SK-MEL-5 (cell line): Measurements from ENCODE around the gene NIPBL. TPM values are rescaled to one million over a fixed set of nuclear protein-coding genes. Genes with fewer than 3 reads are reported as not detected.
"Not testable (repeated sequence)": the region's sequence is repeated elsewhere in the genome, so short reads cannot be mapped to it uniquely, and the experiment has no call there.

Experiments
- DNase-seq: peaks from one replicate; pipeline ENCODE4 v3.0.0-alpha.2; 2016; ENCODE audit warnings: low read depth, low spot score
- in situ Hi-C: cut with HindIII; loops from 2 replicates; pipeline ENCODE4 v1.10.0; 2016; ENCODE audit warnings: low sequenced_read_pairs, high pct_unique_total_duplicates, low pct_unique_long_range_greater_than_20kb
- total RNA-seq: library from RNA; depleted of rRNA; stranded (reverse); fragments of >200 nt; shearing (Covaris generic); gene quantifications from 2 replicates; pipeline ENCODE4 v1.2.3, GENCODE V29; 2014

Gene NIPBL
- total RNA-seq, 1 experiment from 2014 or later, result 21.2 TPM

DNA sequence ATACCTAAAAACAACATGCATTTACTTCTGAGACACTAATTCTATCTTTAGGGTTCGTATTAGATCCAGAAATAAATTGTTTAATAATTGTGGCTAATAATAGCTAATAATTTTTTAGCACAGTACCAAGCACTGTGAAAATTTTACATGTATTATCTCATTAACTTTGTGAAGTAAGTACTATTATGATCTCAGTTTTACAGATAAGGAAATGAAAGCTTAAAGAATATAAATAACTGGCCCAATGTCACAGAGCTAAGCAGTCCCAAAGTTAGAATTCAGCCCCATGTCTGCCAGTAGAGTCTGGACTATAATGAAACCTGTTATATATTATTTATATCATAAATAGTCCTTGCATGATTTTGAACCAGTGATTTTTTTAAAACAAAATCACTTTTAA is 163.3 kb downstream of the NIPBL start:
- no peak for DNase-seq
- in situ Hi-C loops, result no loop called here

DNA sequence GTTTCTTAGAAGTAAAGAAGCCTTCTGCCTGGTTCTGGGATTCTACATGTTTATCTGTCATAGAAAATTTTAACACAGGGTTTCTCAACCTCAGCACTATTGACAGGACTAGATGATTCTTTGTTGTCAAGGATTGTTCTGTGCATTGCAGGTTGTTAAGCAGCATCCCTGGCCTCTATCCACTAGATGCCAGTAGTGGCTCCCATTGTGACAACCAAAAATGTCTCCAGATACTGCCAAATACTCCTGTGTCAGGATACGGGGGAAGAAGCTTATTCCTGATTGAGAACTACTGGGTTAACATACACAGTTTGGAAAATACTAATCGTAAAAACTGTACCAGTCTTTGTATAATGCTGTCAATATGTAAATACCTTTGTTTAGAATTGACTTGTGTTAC is 167.1 kb downstream of the NIPBL start:
- in situ Hi-C loops, result no loop called here
- DNase-seq, result peak; percentile 76

DNA sequence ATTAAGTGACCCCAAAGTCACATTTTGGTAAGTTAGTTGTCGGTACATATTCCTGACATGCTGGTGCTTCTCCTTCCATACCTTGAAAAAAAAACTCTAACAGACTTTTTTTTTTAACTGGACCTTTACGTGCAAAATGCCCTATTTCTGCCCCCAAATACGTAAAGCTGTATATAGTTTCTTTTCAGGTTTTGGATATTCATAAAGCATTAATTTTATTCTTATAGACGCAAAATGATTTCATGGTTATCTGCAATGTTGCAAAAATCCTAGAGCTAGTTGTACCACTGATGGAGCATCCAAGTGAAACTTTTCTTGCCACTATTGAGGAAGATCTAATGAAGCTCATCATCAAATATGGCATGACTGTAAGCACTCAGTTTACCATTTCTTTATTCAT is 167.6 kb downstream of the NIPBL start:
- DNase-seq, result no peak
- in situ Hi-C loops, result no loop called here

DNA sequence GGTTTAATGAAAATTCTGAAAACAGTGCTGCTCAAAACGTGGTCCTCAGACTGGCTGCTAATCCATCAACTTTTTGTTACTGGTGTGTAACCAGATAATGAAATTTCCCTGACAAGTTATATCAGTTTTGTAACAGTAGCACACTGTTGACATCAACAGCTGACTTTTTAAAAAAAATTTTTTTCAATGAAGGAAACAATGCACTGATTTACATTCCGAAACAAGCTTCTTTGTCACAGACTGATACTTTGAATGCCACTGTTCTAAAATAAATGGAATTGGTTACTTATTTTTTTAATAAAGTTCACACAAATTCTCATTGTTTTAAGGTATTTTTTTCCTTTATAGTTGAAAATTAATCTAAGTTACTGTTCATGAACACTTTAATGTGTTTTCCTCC is 169.1 kb downstream of the NIPBL start:
- DNase-seq, result peak; percentile 77
- in situ Hi-C loops, result no loop called here

DNA sequence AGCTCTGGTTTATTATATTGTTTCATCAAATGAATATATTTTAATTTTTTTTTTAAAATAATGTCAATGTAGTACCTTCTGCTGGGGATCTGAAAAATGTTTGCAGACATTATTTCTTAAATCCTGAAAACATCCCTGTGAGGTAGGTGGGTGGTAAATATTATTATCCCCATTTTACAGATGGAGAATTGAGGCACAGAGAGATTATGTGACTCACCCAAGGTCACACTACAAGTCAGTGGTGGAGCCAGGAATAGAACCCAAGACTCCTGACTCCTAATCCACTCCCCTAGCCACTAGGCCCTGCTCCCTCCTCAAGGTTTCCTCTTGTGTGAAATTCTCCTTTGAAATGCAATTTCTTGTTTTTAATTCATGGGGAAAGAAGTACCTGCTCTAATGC is 171.4 kb downstream of the NIPBL start:
- no peak for DNase-seq
- in situ Hi-C loops, result no loop called here

DNA sequence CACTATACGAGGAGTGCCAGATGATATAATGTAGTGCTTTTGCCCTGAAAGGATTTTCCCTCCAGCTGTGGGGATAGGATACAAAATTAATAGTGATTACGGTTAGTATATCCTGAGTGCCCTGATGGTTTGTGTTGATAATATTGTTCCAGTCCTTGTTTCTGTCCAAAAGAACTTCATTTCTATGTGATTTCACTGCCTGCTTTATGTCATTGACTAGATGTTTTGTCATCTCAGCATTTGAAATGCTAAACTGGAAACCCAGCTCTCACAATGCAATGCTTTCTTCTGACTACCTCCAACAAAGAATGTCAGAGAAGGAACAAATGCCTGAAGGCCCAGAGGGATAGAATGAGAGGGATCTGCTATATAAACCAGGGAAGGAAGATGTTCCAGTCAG is 177.8 kb downstream of the NIPBL start:
- in situ Hi-C loops, result no loop called here
- peak; percentile 90 for DNase-seq

DNA sequence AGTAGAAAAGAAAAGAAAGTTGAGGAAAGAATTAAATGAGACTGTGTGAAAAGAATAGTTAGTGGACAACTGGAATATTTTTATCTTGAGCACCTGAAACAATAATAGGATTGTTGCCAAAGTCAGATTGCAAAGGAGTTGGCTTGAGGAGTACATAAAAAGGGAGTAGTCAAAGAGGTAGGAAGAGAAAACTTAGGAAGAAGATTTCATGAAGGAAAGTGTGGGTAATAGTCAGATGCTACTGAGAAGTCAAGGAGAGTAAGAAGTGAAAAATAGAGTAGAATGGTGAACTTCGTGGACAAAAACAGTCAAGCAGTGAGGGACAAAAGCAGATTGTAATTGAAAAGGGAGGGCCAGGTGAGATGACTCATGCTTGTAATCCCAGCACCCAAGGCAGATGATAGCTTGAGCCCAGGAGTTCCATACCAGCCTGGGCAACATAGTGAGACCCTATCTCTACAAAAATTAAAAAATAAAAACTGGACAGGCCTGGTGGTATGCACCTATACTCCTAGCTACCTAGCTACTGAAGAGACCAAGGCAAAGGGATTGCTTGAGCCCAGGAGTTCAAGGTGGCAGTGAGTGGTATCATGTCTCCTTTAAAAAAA is 178.9 kb downstream of the NIPBL start:
- in situ Hi-C loops, result no loop called here
- DNase-seq, result no peak

DNA sequence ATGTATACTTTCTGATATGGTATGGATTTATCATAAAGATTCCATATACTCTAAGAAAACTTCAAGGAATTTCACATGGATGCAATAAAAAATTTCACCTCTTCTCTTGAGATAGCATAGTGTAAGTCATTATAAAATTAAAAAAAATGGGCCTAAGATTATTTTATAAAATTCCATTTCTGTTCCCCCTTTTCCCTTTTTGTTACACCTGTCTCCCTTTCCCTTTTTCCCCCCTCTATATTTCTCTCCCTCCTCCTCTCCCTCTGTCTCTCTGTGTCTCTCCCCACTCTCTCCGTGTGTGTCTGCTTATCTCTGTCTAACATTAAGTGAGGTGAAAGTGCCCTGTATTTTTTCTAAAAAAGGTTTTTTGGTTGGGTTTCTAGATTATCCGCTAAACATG is 180.2 kb downstream of the NIPBL start:
- no peak for DNase-seq
- in situ Hi-C loops, result no loop called here

DNA sequence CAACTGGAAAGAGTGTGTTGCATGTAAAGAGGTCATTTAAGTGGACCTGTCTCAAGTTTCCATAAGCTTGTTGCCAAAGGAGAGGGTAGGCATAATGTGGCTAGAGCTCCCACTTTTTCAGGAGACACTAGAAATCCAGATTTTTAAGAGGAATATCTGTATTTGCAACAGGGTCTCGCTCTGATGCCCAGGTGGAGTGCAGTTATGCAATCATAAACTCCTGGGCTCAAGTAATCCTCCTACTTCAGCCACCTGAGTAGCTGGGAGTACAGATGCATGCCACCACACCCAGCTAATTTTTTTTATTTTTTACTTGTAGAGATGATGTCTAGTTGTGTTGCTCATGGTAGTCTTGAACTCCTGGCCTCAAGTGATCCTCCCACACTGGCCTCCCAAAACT is 183.5 kb downstream of the NIPBL start:
- in situ Hi-C loops, result no loop called here
- no peak for DNase-seq

DNA sequence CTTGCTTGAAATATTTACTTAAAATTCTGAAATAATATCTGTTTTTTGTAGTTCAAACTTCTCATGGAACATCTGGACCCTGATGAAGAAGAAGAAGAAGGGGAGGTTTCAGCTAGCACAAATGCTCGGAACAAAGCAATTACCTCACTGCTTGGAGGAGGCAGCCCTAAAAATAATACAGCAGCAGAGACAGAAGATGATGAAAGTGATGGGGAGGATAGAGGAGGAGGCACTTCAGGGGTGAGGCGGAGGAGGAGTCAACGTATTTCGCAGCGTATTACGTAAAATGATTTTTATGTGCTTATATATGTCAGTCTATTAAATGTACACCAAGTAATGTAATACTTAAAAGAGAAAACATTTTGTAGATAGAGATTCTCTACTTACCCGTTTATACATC is 187.2 kb downstream of the NIPBL start:
- in situ Hi-C loops, result no loop called here
- DNase-seq, result no peak

DNA sequence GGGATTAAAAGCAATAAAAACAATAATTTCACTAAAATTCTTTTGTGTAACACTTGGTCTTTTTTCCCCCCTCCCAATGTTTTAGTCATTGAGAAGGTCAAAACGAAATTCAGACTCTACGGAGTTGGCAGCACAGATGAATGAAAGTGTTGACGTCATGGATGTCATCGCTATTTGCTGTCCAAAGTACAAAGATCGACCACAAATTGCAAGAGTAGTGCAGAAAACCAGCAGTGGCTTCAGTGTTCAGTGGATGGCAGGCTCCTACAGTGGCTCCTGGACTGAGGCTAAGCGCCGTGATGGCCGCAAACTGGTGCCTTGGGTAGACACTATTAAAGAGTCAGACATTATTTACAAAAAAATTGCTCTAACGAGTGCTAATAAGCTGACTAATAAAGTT is 187.9 kb downstream of the NIPBL start:
- in situ Hi-C loops, result no loop called here
- no peak for DNase-seq

DNA sequence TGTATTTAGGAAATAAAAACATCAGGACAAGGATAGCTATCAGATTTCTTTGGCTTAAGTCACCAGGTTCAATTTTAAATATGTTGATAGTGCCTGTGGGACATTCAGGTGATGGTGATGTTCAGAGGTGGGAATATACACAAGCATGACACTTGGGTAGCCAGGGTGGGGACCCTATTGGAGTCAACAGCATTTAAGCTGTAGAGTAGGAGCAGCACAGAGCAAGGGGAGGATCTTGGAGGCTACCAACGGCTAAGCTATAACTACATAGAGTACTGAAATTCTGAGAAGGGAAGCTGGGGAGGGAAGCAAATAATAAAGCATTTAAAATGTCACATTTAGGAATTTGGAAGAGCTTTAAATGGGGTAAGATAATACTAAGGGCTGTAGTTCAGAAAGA is 194.9 kb downstream of the NIPBL start:
- in situ Hi-C loops, result no loop called here
- no peak for DNase-seq

DNA sequence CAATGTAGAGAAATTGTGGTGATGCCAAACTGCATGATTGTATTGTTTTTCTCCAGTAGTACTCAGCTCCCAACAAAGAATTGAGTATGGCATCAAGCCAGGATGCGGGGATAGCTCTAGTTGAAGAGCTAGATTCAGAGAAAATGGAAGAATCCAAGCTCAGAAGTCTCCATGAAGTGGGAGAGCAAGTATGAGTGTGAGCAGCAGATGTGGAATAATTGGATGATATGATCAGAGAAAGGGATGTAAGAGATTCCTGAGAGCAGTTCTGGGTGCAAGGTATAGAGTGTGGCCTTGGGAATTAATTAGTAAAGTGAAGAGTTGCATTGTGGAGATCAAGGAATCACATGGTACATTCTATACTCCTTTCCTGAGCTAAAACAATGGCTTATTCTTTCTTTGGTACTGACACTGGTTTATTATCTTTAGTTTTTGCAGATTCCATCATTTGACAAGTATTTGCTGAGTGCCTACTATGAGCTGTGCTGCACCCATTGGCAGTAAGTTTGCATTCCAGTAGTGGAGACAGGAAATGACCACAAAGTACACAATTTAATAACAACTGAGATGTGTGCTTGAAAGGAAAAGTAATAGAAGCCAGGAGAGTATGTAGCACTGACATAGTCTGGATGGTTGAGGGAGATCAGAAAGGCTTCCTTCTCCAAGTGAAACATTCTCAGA is 195.5 kb downstream of the NIPBL start:
- peak; percentile 77 for DNase-seq
- in situ Hi-C loops, result no loop called here

DNA sequence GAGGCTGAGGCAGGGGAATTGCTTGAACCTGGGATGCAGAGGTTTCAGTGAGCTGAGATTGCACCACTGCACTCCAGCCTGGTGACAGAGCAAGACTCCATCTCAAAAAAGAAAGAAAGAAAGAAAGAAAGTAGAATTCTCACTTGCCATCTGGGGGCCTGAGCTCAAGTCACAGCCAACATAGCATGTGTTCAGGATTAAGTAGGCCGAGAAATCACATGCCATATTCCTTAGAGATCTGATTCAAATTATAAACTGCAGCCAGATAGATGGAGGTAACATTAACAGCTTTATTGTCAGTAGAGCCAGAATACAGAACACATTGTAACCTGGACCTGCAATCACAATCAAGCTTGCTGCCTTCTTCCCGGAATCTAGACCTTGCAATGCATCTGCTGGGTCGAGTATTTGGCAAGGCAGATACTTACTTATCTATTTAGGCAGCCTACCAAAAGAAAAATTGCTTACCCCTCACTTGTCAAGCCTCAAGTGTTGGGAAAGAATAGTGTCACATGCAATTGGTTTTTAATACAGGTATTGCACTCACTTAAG is 198.9 kb downstream of the NIPBL start:
- DNase-seq, result no peak
- in situ Hi-C loops, result no loop called here

DNA sequence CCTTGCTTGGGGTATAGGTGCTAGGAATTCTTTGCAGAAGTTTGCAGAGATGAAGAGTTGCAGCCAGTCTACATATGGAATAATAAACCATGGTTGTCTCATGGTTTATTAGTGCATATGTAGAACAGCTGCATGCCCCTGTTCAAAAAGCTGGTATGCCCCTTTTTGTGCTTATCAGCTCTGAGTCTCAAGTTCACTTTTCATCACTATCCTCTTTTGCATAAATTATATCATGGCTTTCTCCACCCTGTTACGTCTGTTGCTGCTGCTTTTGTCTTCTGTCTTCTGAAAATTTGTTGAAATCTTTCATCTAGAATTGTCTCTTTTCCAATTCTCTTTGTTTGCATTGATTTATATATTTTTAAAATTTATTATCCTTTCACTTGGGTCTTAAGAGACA is 200.6 kb downstream of the NIPBL start:
- no peak for DNase-seq
- in situ Hi-C loops, result no loop called here

DNA sequence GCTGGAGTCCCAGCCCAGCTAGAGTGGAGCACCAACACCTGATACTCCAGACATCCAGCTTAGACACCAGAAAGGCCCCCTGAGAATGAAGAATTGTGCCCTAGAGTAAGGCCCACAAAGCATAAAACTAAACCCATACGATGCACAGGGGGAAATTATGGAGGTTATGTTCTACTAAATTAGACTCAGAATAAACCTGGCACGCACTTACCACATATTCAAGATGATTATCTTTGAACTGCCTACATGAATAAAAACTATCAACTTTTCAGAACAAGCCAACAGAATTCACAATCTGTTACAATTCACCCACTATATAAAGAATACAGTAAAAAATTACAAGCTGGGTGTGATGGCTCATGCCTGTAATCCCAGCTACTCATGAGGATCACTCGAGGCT is 204.1 kb downstream of the NIPBL start:
- in situ Hi-C loops, result no loop called here
- DNase-seq, result no peak

DNA sequence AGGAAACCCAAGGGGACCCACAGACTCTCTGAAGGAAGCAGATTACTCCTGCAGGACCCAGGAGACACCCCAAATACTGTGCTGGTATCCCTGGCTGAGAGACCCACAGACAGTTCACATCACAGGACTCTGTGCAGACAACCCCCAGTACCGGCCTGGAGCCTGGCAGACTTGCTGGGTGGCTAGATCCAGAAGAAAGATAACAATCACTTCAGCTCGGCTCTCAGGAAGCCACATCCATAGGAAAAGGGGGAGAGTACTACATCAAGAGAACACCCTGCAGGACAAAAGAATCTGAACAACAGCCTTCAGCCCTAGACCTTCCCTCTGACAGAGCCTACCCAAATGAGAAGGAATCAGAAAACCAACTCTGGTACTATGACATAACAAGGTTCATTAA is 206.4 kb downstream of the NIPBL start:
- in situ Hi-C loops, DNase-seq: not testable (repeated sequence)

DNA sequence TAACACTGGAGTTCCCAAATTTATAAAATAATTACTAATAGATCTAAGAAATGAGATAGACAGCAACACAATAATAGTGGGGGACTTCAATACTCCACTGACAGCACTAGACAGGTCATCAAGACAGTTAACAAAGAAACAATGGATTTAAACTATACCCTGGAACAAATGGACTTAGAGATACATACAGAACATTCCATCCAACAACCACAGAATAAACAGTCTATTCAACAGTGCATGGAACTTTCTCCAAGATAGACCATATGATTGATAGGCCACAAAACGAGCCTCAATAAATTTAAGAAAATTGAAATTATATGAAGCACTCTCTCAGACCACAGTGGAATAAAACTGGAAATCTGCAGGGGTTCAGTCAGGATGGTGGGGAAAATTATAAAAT is 209.5 kb downstream of the NIPBL start:
- DNase-seq, in situ Hi-C loops: not testable (repeated sequence)

DNA sequence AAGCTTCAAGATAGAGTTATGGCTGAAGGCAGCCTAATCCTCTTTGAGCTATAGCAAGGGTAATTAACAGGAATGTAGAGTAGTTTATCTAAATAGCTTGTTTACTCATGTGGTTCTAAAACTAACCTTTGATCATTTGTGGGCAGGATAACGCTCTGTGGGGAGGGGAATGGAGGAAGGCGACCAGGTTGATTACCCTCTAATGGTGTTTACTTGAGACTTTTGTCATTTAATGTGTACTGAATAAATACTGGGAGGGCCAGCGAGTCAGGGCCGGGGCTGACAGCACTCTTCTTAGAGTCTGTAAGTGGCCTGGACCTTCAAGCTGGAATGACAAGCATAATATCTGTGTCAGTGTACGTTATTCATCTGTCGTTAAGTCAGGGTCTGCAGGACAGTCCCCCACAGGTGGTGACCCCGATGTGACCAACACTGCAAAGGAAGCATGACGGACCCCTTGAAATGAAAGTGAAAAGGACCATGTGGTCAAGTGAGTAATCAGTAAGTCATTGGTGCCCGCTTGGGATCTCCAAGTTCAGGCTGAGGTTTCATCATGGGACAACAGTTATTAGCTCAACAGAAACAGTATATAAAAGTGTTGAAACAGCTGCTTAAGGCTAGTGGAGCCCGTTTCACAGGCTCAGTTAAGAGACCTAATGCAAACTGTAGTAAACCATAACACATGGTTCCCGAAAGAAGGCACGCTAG is 210.1 kb downstream of the NIPBL start:
- no peak for DNase-seq
- in situ Hi-C loops, result no loop called here
